ENCODE measurements around the gene EFNA5.
"Not testable (repeated sequence)": the region's sequence is repeated elsewhere in the genome, so short reads cannot be mapped to it uniquely, and the experiment has no call there.

Gene EFNA5

GRCh38 chr5:107500840-107501239, 169.9 kb downstream of the EFNA5 start:
- TF ChIP-seq CTCF (IDR thresholded peaks at IDR 0.05) (no peak), ZFX (IDR thresholded peaks at IDR 0.05; ENCODE audit: borderline replicate concordance) (no peak)
- no peak overlapping the region for H3K27ac ChIP-seq

GRCh38 chr5:107500347-107500746, 170.4 kb downstream of the EFNA5 start:
- TF ChIP-seq ZFX (IDR thresholded peaks at IDR 0.05; ENCODE audit: borderline replicate concordance) (no peak), CTCF (IDR thresholded peaks at IDR 0.05) (no peak)
- H3K27ac ChIP-seq, result no peak overlapping the region

- no peak overlapping the region for H3K27ac ChIP-seq
Measured at GRCh38 chr5:107499776-107500175, 171.0 kb downstream of the EFNA5 start.

GRCh38 chr5:107499237-107499636, 171.5 kb downstream of the EFNA5 start:
- no peak for TF ChIP-seq CTCF (IDR thresholded peaks at IDR 0.05)
- H3K27ac ChIP-seq, result no peak overlapping the region

More at GRCh38 chr5:107499776-107500175, 171.0 kb downstream of the EFNA5 start:
- no peak for TF ChIP-seq ZFX (IDR thresholded peaks at IDR 0.05; ENCODE audit: borderline replicate concordance)
- TF ChIP-seq CTCF (IDR thresholded peaks at IDR 0.05), result no peak

GRCh38 chr5:107496466-107496865, 174.3 kb downstream of the EFNA5 start:
- no peak for TF ChIP-seq ZFX (IDR thresholded peaks at IDR 0.05; ENCODE audit: borderline replicate concordance)
- TF ChIP-seq CTCF (IDR thresholded peaks at IDR 0.05), result no peak
- H3K27ac ChIP-seq, result no peak overlapping the region

- H3K27ac ChIP-seq, result not testable (repeated sequence)
Measured at GRCh38 chr5:107494129-107494528, 176.6 kb downstream of the EFNA5 start.

GRCh38 chr5:107487056-107487542, 183.6 kb downstream of the EFNA5 start:
- TF ChIP-seq CTCF (IDR thresholded peaks at IDR 0.05), result no peak
- no peak for TF ChIP-seq ZFX (IDR thresholded peaks at IDR 0.05; ENCODE audit: borderline replicate concordance)
- no peak overlapping the region for H3K27ac ChIP-seq

GRCh38 chr5:107486489-107486888, 184.2 kb downstream of the EFNA5 start:
- no peak overlapping the region for H3K27ac ChIP-seq
- no peak for TF ChIP-seq CTCF (IDR thresholded peaks at IDR 0.05)
- TF ChIP-seq ZFX (IDR thresholded peaks at IDR 0.05; ENCODE audit: borderline replicate concordance), result no peak

Data from 22Rv1 (cell line).